Brain microvascular endothelial cell (primary cell): Measurements from ENCODE around the gene STH.

Source experiments
- DNase-seq: peaks from one replicate; pipeline ENCODE4 v3.0.0-alpha.2; 2020
- H3K27ac ChIP-seq: fragments of 250-450 bp; sonication (Bioruptor Pico); 2 replicates; pipeline ENCODE4 v1.5.1; 2020; ENCODE audit warnings: mild to moderate bottlenecking, moderate library complexity
- H3K27me3 ChIP-seq: fragments of 250-450 bp; sonication (Bioruptor Pico); replicated peaks from 2 replicates; pipeline ENCODE4 v1.5.1; 2020; ENCODE audit warnings: mild to moderate bottlenecking
- H3K36me3 ChIP-seq: fragments of 250-450 bp; sonication (Bioruptor Pico); replicated peaks from 2 replicates; pipeline ENCODE4 v1.5.1; 2020; ENCODE audit warnings: mild to moderate bottlenecking
- H3K4me3 ChIP-seq: 2 replicates; pipeline ENCODE4 v1.5.1; 2011; ENCODE audit warnings: low read depth, mild to moderate bottlenecking, control low read depth, low read length, moderate library complexity
- in situ Hi-C: cut with HindIII; loops from 2 replicates; pipeline ENCODE4 v1.10.0; 2017; ENCODE audit warnings: low sequenced_read_pairs, low pct_ligation_motif_present
- TF ChIP-seq, protein P1 (sequence below): IDR thresholded peaks from 2 replicates; pipeline ENCODE4 v1.5.1; 2011; ENCODE audit warnings: low read depth, mild to moderate bottlenecking, moderate library complexity, low read length, control low read depth, inconsistent platforms; ENCODE audit errors: missing control alignments

Gene STH

DNA sequence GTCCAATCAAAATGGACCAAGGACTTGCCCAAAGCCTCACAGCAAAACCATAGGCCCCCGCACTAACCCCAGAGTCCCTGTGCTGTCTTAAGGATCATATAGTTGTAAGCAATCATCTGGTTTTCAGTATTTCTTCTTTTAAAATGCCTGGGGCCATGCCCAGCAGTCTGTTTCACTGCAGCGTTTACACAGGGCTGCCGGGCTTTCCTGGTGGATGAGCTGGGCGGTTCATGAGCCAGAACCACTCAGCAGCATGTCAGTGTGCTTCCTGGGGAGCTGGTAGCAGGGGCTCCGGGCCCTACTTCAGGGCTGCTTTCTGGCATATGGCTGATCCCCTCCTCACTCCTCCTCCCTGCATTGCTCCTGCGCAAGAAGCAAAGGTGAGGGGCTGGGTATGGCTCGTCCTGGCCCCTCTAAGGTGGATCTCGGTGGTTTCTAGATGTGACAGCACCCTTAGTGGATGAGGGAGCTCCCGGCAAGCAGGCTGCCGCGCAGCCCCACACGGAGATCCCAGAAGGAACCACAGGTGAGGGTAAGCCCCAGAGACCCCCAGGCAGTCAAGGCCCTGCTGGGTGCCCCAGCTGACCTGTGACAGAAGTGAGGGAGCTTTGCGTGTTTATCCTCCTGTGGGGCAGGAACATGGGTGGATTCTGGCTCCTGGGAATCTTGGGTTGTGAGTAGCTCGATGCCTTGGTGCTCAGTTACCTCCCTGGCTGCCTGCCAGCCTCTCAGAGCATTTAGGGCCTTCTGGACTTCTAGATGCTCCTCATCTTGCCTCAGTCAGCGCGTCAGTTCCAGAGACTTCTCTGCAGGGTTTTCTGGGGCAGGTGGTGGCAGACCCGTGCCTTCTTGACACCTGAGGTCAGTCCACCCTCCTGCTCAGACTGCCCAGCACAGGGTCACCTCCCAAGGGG lies 24.8 kb upstream of the STH start:
- no peaks in the 10 kb centered on the region for H3K27me3 ChIP-seq
- in situ Hi-C loops, result no loop called here
- H3K36me3 ChIP-seq, result no peaks in the 10 kb centered on the region
- TF ChIP-seq, protein P1, sequence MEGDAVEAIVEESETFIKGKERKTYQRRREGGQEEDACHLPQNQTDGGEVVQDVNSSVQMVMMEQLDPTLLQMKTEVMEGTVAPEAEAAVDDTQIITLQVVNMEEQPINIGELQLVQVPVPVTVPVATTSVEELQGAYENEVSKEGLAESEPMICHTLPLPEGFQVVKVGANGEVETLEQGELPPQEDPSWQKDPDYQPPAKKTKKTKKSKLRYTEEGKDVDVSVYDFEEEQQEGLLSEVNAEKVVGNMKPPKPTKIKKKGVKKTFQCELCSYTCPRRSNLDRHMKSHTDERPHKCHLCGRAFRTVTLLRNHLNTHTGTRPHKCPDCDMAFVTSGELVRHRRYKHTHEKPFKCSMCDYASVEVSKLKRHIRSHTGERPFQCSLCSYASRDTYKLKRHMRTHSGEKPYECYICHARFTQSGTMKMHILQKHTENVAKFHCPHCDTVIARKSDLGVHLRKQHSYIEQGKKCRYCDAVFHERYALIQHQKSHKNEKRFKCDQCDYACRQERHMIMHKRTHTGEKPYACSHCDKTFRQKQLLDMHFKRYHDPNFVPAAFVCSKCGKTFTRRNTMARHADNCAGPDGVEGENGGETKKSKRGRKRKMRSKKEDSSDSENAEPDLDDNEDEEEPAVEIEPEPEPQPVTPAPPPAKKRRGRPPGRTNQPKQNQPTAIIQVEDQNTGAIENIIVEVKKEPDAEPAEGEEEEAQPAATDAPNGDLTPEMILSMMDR, result no peak
- H3K27ac ChIP-seq, result no peak overlapping the region
- no peak overlapping the region for H3K4me3 ChIP-seq
- no peak for DNase-seq

DNA sequence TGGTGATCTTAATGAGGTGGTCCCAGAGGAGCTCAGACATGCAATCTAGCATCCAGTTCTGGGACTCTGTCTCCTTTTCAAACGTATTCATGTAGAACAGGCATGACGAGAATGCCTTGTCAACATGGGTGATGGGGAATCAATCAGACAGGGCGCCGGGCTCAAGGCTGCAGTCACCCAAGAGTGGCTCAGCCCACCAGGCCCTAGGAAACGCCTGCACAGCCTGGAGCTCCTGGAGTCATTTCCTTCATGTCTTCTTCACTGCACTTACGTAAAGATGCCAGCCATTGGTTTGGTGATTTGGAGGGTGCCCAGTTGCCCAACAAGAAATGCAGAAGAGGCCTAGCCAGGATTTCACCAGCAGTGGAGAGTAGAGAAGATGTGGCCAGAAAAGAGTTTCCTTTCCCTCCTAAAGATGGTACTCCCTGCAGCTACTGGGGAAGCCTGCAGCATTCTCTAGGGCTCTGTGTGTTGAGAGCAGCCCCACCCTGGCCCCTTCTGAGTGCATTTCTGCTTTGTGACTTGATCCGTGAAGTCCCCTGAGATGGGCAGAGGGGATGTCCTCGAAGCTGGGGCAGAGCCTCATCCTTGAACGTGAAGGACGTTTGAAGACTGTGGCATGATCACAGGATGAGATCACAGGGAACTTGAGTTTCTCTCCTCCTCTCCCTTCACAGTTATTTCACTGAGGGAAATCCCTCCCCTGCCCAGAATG lies 24.0 kb upstream of the STH start:
- Histone ChIP-seq H3K36me3 (no peaks in the 10 kb centered on the region), H3K27ac (no peak overlapping the region), H3K4me3 (no peak overlapping the region), H3K27me3 (no peaks in the 10 kb centered on the region)
- in situ Hi-C loops, result no loop called here
- DNase-seq, result no peak
- TF ChIP-seq, protein P1, result no peak

DNA sequence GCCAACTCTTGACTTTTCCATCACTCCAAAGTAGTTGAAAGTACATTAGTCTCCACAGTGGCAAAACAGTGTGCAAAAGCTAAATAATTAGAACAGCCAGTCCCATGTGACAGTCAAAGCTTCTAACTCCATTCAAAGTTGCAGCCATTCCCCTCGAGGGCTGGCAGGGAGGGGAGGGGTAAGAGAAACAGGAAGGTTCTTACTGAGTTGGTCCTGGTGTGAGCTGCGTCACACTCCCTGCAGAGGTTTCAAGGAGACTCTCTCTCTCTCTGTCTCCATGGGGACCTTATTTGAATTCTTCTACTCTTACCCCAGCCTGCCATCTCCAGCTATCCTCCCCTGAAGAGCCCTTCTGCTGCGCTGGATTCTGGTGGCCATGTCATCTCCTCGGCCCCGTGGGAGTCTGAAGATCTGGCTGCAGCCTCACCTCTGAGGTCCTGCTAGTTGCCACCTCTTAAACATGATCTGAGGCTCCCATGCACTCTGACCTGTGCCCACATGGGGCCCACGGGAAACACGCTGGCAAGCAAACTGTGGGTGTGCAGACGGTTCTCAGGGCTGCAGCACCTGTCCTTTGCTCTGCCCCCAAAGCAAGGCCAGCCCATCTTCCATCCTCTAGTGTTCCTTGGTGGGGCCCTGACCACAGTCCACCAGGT lies 23.3 kb upstream of the STH start:
- no peak for DNase-seq
- in situ Hi-C loops, result no loop called here
- TF ChIP-seq, protein P1, result no peak
- Histone ChIP-seq H3K36me3 (no peaks in the 10 kb centered on the region), H3K27me3 (no peaks in the 10 kb centered on the region), H3K27ac (no peak overlapping the region), H3K4me3 (no peak overlapping the region)

DNA sequence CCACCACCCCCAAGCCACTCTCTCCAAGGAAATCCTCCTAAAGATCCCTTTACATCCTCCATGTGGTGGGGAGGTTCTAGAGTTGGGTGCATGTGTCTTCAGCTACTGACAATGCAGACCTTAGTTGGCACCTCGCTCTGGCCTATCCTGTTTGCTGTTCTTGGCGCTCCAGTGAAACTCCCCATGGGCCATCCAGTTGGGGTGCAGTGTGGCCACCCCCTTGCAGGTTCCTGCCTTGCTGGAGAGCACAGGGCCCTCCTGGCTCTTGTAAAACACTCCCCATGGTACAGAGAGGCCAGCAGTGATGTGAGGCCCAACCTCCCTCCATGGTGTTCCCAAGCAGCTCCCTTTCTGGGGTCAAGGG lies 22.7 kb upstream of the STH start:
- Histone ChIP-seq H3K27me3 (no peaks in the 10 kb centered on the region), H3K4me3 (no peak overlapping the region), H3K36me3 (no peaks in the 10 kb centered on the region), H3K27ac (no peak overlapping the region)
- in situ Hi-C loops, result no loop called here
- TF ChIP-seq, protein P1, result no peak
- no peak for DNase-seq

DNA sequence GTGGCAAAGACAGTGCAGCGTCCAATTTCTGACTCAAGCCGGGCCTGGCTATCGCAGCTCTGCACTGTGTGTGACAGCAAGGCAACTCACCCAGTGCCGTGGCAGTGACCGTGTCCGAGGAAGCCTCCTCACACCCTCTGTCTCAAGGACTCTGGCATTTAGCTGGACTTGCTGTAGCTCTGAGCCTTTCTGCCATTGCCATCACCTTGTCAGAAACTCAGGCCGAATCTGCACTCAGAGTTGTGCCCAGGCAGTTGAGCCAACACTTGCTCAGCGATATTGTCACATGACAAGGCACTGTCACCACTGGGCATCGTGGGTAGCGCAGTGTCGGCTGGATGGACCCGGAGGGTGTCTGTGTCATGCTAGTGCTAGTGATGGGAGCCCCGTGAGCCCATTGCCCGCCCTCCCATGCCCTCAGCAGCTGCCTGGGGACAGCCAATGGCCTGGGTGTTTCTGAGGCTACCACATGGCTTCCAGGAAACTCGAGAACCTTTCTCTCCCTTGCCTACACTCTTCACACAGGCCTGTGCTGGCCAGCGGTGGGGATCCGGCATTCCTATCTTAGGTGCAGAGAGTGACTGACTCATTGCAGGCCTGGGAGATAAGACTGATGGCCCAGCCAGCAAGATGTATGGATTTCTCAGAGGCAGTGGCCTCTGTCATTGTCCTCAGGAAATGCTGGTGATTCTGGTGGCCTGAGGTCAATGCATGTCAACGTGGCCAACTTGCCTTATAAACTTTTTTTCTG lies 22.1 kb upstream of the STH start:
- Histone ChIP-seq H3K27me3 (no peaks in the 10 kb centered on the region), H3K36me3 (no peaks in the 10 kb centered on the region), H3K4me3 (no peak overlapping the region), H3K27ac (no peak overlapping the region)
- in situ Hi-C loops, result no loop called here
- DNase-seq, result peak; percentile 45
- TF ChIP-seq, protein P1, result no peak
